ENCODE measurements around the gene SLC35E3.

Gene SLC35E3

GRCh38 chr12:68771223-68771925 lies 25.4 kb downstream of the SLC35E3 start:
- DNase-seq, result no peak

GRCh38 chr12:68772714-68773113 lies 26.7 kb downstream of the SLC35E3 start:
- DNase-seq, result no peak

- no peak for DNase-seq
Observed at GRCh38 chr12:68773582-68773981, 27.6 kb downstream of the SLC35E3 start.

GRCh38 chr12:68775121-68775630 lies 29.2 kb downstream of the SLC35E3 start:
- no peak for DNase-seq

- no peak for DNase-seq
Observed at GRCh38 chr12:68776976-68777610, 31.1 kb downstream of the SLC35E3 start.

GRCh38 chr12:68779280-68779679 lies 33.3 kb downstream of the SLC35E3 start:
- DNase-seq, result no peak

GRCh38 chr12:68780731-68781130 lies 34.8 kb downstream of the SLC35E3 start:
- DNase-seq, result no peak

GRCh38 chr12:68781728-68782127 lies 35.8 kb downstream of the SLC35E3 start:
- DNase-seq, result no peak

- no peak for DNase-seq
Observed at GRCh38 chr12:68784015-68784414, 38.0 kb downstream of the SLC35E3 start.

- no peak for DNase-seq
Observed at GRCh38 chr12:68785358-68785757, 39.4 kb downstream of the SLC35E3 start.

GRCh38 chr12:68785823-68786222 lies 39.8 kb downstream of the SLC35E3 start:
- no peak for DNase-seq

- DNase-seq, result no peak
Observed at GRCh38 chr12:68786929-68787328, 41.0 kb downstream of the SLC35E3 start.

GRCh38 chr12:68788554-68789143 lies 42.7 kb downstream of the SLC35E3 start:
- DNase-seq, result no peak

- no peak for DNase-seq
Observed at GRCh38 chr12:68789144-68789878, 43.3 kb downstream of the SLC35E3 start.

- DNase-seq, result no peak
Observed at GRCh38 chr12:68790081-68790951, 44.3 kb downstream of the SLC35E3 start.

GRCh38 chr12:68790952-68791234 lies 44.9 kb downstream of the SLC35E3 start:
- no peak for DNase-seq

GRCh38 chr12:68791897-68792481 lies 46.0 kb downstream of the SLC35E3 start:
- DNase-seq, result no peak

GRCh38 chr12:68792952-68793351 lies 47.0 kb downstream of the SLC35E3 start:
- DNase-seq, result no peak

- no peak for DNase-seq
Observed at GRCh38 chr12:68793436-68793835, 47.5 kb downstream of the SLC35E3 start.

GRCh38 chr12:68793975-68794652 lies 48.1 kb downstream of the SLC35E3 start:
- no peak for DNase-seq

GRCh38 chr12:68794653-68795251 lies 48.8 kb downstream of the SLC35E3 start:
- DNase-seq, result no peak
